Gastroesophageal sphincter (tissue), 4 donors: ENCODE measurements around the gene TPRG1L. TPM values are rescaled to one million over a fixed set of nuclear protein-coding genes. Genes with fewer than 3 reads are reported as not detected.

Source experiments
- ATAC-seq: fragments of 150-250 bp; one replicate; pipeline ENCODE4 v1.9.1; 2016; ENCODE audit warnings: mild to moderate bottlenecking, moderate library complexity
- H3K27ac ChIP-seq, 4 donors: fragments of 200-600 bp; sonication (generic) in 3 of 4; 1 replicate in 3 of 4; 2 replicates in 1 of 4; pipeline ENCODE4 v1.5.1; 2016 to 2019
- H3K27me3 ChIP-seq: fragments of 200-600 bp; sonication (generic); one replicate; pipeline ENCODE4 v1.5.1; 2019
- H3K36me3 ChIP-seq, 2 donors: fragments of 200-600 bp; sonication (generic); one replicate each; pipeline ENCODE4 v1.5.1; 2019; ENCODE audit warnings: control low read depth in 1 of 2
- H3K4me1 ChIP-seq, 3 donors: fragments of 200-600 bp; sonication (generic); 1 replicate in 2 of 3; 2 replicates in 1 of 3; pipeline ENCODE4 v1.5.1; 2016 to 2019; ENCODE audit warnings: control low read depth in 2 of 3
- H3K4me3 ChIP-seq, 2 donors: fragments of 200-600 bp; sonication (generic); one replicate each; pipeline ENCODE4 v1.5.1; 2019; ENCODE audit warnings: mild to moderate bottlenecking in 1 of 2, moderate library complexity in 1 of 2
- H3K9me3 ChIP-seq, 3 donors: fragments of 200-600 bp; sonication (generic); one replicate each; pipeline ENCODE4 v1.5.1; 2017 to 2019; ENCODE audit warnings: control low read depth in 2 of 3
- EP300 ChIP-seq: sonication (generic); formaldehyde crosslinking; IDR thresholded peaks from one replicate; pipeline ENCODE4 v1.6.1; 2017; ENCODE audit warnings: antibody characterized with exemption, mild to moderate bottlenecking
- POLR2A ChIP-seq, 2 donors: fragments of 450-650 bp; IDR thresholded peaks; one replicate each; pipeline ENCODE4 v1.6.1; 2017; ENCODE audit warnings: antibody characterized with exemption in 2 of 2, mild to moderate bottlenecking in 2 of 2, moderate library complexity in 1 of 2
- POLR2AphosphoS5 ChIP-seq: sonication (generic); formaldehyde crosslinking; IDR thresholded peaks from one replicate; pipeline ENCODE4 v1.6.1; 2017; ENCODE audit warnings: antibody characterized with exemption
- WGBS, 2 donors: methylation state at CpG; one replicate each; pipeline ENCODE4 v1.1.5; 2018; ENCODE audit warnings: low coverage in 1 of 2; 5-methylcytosine and 5-hydroxymethylcytosine counted together
- total RNA-seq, 4 donors: library from RNA; depleted of rRNA; stranded (reverse); fragments of >200 nt; gene quantifications; one replicate each; pipeline ENCODE4 v1.1.0, GENCODE V29; 2016
- TF ChIP-seq, protein P1 (sequence below), 4 experiments: fragments of 200-600 bp in 2 of 4; fragments of 450-650 bp in 2 of 4; sonication (generic) in 1 of 4; IDR thresholded peaks; one replicate each; pipeline ENCODE4 v1.5.1; 2017 to 2019; ENCODE audit warnings: antibody characterized with exemption in 4 of 4, mild to moderate bottlenecking in 2 of 4, moderate library complexity in 2 of 4

The TPRG1L gene
- total RNA-seq, 4 donors from 2014 or later: 38.2 to 52.1 (median 46.6) TPM

DNA sequence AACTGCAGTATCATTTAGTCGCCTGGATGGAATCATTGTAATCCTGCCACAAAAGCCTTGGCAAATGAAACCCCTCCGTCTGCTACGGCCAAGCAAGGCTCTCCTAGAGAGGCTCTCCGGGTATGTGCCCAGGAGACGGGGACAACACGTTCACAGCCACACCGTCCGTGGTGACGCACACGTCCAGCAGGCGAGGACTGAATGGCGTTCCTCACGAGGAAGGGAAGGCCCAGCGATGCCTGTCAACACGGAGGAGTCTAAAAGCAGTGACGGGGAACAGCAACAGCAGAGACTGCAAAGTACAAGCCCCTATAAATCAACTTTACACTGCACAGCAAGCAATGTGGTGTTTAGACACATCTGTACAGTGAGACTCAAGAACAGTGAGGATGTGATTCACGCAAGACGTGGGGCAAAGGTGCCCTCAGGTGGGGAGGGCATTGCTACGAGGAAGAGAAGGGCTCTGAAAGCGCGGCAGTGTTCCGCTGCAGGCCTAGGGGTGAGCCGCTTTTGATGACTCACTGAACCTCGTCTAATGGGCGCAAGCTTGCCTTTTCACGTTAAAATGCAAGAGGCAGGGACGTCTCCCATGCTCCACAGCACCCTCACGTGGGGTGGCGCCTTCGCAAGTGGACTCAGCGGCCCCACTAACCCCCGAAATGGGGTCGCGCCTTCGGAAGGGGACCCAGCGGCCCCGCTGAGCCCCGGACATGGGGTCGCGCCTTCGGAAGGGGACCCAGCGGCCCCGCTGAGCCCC, 18.3 kb downstream of the TPRG1L start:
- Histone ChIP-seq H3K27ac (no peak overlapping the region), H3K9me3 (no peaks in the 10 kb centered on the region), H3K27me3 (no peaks in the 10 kb centered on the region), H3K4me3 (no peak overlapping the region), H3K4me1 (no peaks in the 10 kb centered on the region), H3K36me3 (peaks cover 0 to 88% of the 10 kb centered on the region in 2 donors)
- WGBS, 2 donors: 90 to 91% methylated on average over 15 to 23 of the region's 43 CpGs
- no peak for TF ChIP-seq POLR2A (IDR thresholded peaks at IDR 0.05)
- TF ChIP-seq, protein P1, sequence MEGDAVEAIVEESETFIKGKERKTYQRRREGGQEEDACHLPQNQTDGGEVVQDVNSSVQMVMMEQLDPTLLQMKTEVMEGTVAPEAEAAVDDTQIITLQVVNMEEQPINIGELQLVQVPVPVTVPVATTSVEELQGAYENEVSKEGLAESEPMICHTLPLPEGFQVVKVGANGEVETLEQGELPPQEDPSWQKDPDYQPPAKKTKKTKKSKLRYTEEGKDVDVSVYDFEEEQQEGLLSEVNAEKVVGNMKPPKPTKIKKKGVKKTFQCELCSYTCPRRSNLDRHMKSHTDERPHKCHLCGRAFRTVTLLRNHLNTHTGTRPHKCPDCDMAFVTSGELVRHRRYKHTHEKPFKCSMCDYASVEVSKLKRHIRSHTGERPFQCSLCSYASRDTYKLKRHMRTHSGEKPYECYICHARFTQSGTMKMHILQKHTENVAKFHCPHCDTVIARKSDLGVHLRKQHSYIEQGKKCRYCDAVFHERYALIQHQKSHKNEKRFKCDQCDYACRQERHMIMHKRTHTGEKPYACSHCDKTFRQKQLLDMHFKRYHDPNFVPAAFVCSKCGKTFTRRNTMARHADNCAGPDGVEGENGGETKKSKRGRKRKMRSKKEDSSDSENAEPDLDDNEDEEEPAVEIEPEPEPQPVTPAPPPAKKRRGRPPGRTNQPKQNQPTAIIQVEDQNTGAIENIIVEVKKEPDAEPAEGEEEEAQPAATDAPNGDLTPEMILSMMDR (IDR thresholded peaks at IDR 0.05): no peak
- ATAC-seq: no peak

DNA sequence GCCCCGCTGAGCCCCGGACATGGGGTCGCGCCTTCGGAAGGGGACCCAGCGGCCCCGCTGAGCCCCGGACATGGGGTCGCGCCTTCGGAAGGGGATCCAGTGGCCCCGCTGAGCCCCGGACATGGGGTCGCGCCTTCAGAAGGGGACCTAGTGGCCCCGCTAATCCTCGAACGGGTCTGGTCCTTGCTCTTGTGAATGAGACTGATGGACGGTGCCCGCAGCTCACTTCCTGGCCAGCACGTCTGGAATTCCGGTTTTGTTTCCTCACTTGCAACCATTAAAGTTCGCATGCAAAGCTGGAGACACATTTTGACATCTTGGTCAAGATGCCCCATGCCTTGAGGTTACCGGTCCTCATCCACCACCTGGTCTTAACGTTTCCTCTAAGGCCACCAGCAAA, 19.5 kb downstream of the TPRG1L start:
- no peak overlapping the region for H3K27ac ChIP-seq
- no peaks in the 10 kb centered on the region for H3K27me3 ChIP-seq
- no peak for ATAC-seq
- WGBS, 2 donors: 86% methylated on average over 3 of the region's 25 CpGs; no CpG with 5 or more reads in 1 of the 2 donors
- H3K36me3 ChIP-seq: peaks cover 0 to 76% of the 10 kb centered on the region in 2 donors
- H3K4me3 ChIP-seq: no peak overlapping the region
- no peaks in the 10 kb centered on the region for H3K9me3 ChIP-seq
- H3K4me1 ChIP-seq: peaks cover 0 to 9% (median 5%) of the 10 kb centered on the region in 3 donors
- no peak for TF ChIP-seq POLR2A (IDR thresholded peaks at IDR 0.05)
- TF ChIP-seq EP300: no peak
- no peak for TF ChIP-seq POLR2AphosphoS5
- TF ChIP-seq, protein P1 (IDR thresholded peaks at IDR 0.05): no peak

DNA sequence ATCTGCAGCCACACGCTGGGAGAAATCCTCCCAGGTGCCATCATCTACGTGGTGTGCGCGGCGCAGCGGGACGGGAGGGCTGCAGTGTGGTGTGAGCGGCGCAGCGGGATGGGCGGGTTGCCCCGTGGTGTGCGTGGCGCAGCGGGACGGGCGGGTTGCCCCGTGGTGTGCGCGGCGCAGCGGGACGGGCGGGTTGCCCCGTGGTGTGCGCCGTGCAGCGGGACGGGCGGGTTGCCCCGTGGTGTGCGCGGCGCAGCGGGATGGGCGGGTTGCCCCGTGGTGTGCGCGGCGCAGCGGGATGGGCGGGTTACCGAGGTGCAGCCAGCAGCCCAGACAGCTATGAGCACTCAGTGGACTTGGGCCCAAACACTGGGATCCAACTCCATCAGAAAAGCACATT, 20.4 kb downstream of the TPRG1L start:
- H3K9me3 ChIP-seq: no peaks in the 10 kb centered on the region
- no peak for ATAC-seq
- no peak for TF ChIP-seq POLR2A (IDR thresholded peaks at IDR 0.05)
- no peak for TF ChIP-seq POLR2AphosphoS5
- TF ChIP-seq, protein P1 (IDR thresholded peaks at IDR 0.05): no peak
- TF ChIP-seq EP300: no peak
- H3K4me1 ChIP-seq: peaks cover 0 to 16% (median 6%) of the 10 kb centered on the region in 3 donors
- whole genome bisulfite sequencing, 2 donors: 92 to 95% methylated on average over 6 to 11 of the region's 43 CpGs
- H3K27me3 ChIP-seq: no peaks in the 10 kb centered on the region
- H3K27ac ChIP-seq: no peak overlapping the region
- no peak overlapping the region for H3K4me3 ChIP-seq
- peaks cover 0 to 66% of the 10 kb centered on the region in 2 donors for H3K36me3 ChIP-seq

DNA sequence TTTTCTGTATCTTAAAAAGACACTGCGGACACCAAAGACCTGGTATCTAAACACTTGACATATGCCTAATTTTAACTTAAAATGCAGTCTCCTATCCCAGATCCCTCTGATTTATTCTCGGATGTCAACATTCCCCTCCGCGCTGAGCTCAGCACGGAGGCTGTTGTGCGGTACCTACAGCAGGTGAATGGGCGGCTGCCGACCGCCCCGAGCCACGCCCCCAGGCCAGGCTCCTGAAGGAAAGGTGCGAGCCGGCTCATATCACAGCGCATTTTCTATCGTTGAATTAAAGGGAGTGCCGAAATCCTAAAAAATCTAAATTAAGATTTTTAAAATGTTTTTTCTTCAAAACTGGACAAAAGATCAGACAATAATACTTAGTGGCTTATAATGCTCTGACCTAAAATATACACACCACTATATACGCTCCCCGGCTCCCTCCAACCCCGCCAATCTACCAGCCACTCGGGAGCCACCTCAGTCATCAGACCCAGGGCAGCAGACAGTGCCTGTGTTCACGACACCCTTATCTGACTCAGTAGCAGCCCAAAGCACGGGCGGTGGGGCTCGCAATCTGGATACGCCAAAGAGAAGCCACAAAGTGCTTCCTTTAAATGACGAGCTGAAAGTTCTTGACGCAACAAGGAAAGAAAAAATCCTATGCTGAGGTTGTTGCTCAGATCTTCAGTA, 21.0 kb downstream of the TPRG1L start:
- Histone ChIP-seq H3K4me1 (peaks cover 2 to 22% (median 12%) of the 10 kb centered on the region in 3 donors), H3K27me3 (peaks cover 5% of the 10 kb centered on the region), H3K36me3 (peaks cover 0 to 60% of the 10 kb centered on the region in 2 donors), H3K27ac (no peak overlapping the region), H3K9me3 (no peaks in the 10 kb centered on the region), H3K4me3 (no peak overlapping the region)
- TF ChIP-seq POLR2AphosphoS5: no peak
- TF ChIP-seq POLR2A (IDR thresholded peaks at IDR 0.05): no peak
- TF ChIP-seq, protein P1 (IDR thresholded peaks at IDR 0.05): no peak
- ATAC-seq: no peak
- WGBS, 2 donors: 86 to 90% methylated on average over 8 to 25 of the region's 27 CpGs
